Suprapubic skin (tissue), 4 donors: ENCODE data around the gene SPTB. TPM values are rescaled to one million over a fixed set of nuclear protein-coding genes. Genes with fewer than 3 reads are reported as not detected.

Experiments used
- DNase-seq, 2 donors: peaks; one replicate each; pipeline ENCODE4 v3.0.0-alpha.2; 2019; ENCODE audit warnings: low spot score in 2 of 2
- H3K27ac ChIP-seq: fragments of 200-600 bp; sonication (generic); one replicate; pipeline ENCODE4 v1.5.1; 2019
- H3K27me3 ChIP-seq: fragments of 200-600 bp; sonication (generic); one replicate; pipeline ENCODE4 v1.5.1; 2019
- H3K36me3 ChIP-seq: fragments of 200-600 bp; sonication (generic); one replicate; pipeline ENCODE4 v1.5.1; 2019
- H3K4me1 ChIP-seq: fragments of 200-600 bp; sonication (generic); one replicate; pipeline ENCODE4 v1.5.1; 2019
- H3K4me3 ChIP-seq: fragments of 200-600 bp; sonication (generic); one replicate; pipeline ENCODE4 v1.5.1; 2019; ENCODE audit warnings: mild to moderate bottlenecking
- H3K9me3 ChIP-seq: fragments of 200-600 bp; sonication (generic); one replicate; pipeline ENCODE4 v1.5.1; 2019
- CTCF ChIP-seq, 2 donors: fragments of 200-600 bp in 1 of 2; fragments of 450-650 bp in 1 of 2; sonication (generic) in 1 of 2; IDR thresholded peaks; one replicate each; pipeline ENCODE4 v1.5.1; 2016 to 2019; ENCODE audit warnings: antibody characterized with exemption in 2 of 2, mild to moderate bottlenecking in 1 of 2, moderate library complexity in 1 of 2
- EP300 ChIP-seq: sonication (generic); formaldehyde crosslinking; IDR thresholded peaks from one replicate; pipeline ENCODE4 v1.6.1; 2017; ENCODE audit warnings: antibody characterized with exemption
- POLR2A ChIP-seq, 2 donors: fragments of 450-650 bp; IDR thresholded peaks; one replicate each; pipeline ENCODE4 v1.6.1; 2017; ENCODE audit warnings: antibody characterized with exemption in 2 of 2, mild to moderate bottlenecking in 2 of 2, moderate library complexity in 2 of 2
- POLR2AphosphoS5 ChIP-seq, 3 donors: sonication (generic); formaldehyde crosslinking; IDR thresholded peaks; one replicate each; pipeline ENCODE4 v1.6.1; 2017; ENCODE audit warnings: antibody characterized with exemption in 3 of 3
- WGBS: methylation state at CpG from one replicate; pipeline ENCODE4 v1.1.5; 2018; 5-methylcytosine and 5-hydroxymethylcytosine counted together
- total RNA-seq, 4 donors: library from RNA; depleted of rRNA; stranded (reverse); fragments of >200 nt; gene quantifications; one replicate each; pipeline ENCODE4 v1.1.0, GENCODE V29; 2016

SPTB gene
- total RNA-seq, 4 donors from 2014 or later: 0.44 to 2.4 (median 0.54) TPM

GRCh38 chr14:64715146-64715627 lies 164.5 kb downstream of the SPTB start:
- Histone ChIP-seq H3K4me1 (peaks cover 70% of the 10 kb centered on the region), H3K27me3 (no peaks in the 10 kb centered on the region), H3K4me3 (peak overlapping the region; percentile 33), H3K9me3 (no peaks in the 10 kb centered on the region), H3K27ac (peak overlapping the region; percentile 78), H3K36me3 (no peaks in the 10 kb centered on the region)
- 52% methylated on average over 4 of the region's 4 CpGs for WGBS
- peak in 1 of 2 donors; percentile 29 for DNase-seq
- no peak for TF ChIP-seq CTCF (IDR thresholded peaks at IDR 0.05)
- TF ChIP-seq POLR2AphosphoS5 (IDR thresholded peaks at IDR 0.05): no peak
- TF ChIP-seq POLR2A (IDR thresholded peaks at IDR 0.05): no peak
- TF ChIP-seq EP300: no peak

- H3K4me3 ChIP-seq: no peak overlapping the region
- peak; percentile 15 to 41 for DNase-seq
- peaks cover 70% of the 10 kb centered on the region for H3K4me1 ChIP-seq
- no peaks in the 10 kb centered on the region for H3K9me3 ChIP-seq
- TF ChIP-seq EP300 (no peak), CTCF (IDR thresholded peaks at IDR 0.05) (no peak), POLR2A (IDR thresholded peaks at IDR 0.05) (no peak), POLR2AphosphoS5 (IDR thresholded peaks at IDR 0.05) (no peak)
- peak overlapping the region; percentile 78 for H3K27ac ChIP-seq
- 87% methylated on average over 5 of the region's 5 CpGs for WGBS
- no peaks in the 10 kb centered on the region for H3K36me3 ChIP-seq
- no peaks in the 10 kb centered on the region for H3K27me3 ChIP-seq
Observed at GRCh38 chr14:64714432-64715025, 165.2 kb downstream of the SPTB start.

- no peak overlapping the region for H3K27ac ChIP-seq
Observed at GRCh38 chr14:64713677-64714076, 166.0 kb downstream of the SPTB start.

DNA sequence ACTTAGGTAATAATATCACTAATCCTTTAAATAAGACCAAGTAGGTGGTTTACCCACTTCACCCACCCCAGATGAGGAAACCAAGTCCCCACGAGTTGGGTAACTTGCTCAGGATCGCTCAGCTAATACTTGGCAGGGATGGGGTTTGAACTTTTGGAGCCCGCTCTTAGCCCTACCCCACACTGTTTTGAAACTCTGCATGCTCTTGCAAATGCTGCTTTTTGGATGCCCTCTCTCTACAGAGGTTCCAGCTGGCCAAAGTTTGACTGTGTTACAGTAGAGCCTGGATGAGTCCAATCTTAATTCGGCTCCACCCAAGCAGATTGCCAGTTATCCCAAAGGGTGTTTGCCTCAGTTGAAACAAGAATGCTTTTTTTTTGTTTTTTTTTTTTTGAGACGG lies 168.7 kb downstream of the SPTB start:
- WGBS: 36% methylated on average over 5 of the region's 5 CpGs
- Histone ChIP-seq H3K4me3 (no peak overlapping the region), H3K27ac (peak overlapping the region; percentile 31), H3K4me1 (peaks cover 72% of the 10 kb centered on the region), H3K36me3 (no peaks in the 10 kb centered on the region), H3K9me3 (no peaks in the 10 kb centered on the region), H3K27me3 (no peaks in the 10 kb centered on the region)
- TF ChIP-seq EP300 (no peak), POLR2A (IDR thresholded peaks at IDR 0.05) (no peak), POLR2AphosphoS5 (IDR thresholded peaks at IDR 0.05) (no peak), CTCF (IDR thresholded peaks at IDR 0.05) (no peak)
- peak in 1 of 2 donors; percentile 71 for DNase-seq

More at GRCh38 chr14:64713677-64714076, 166.0 kb downstream of the SPTB start:
- Histone ChIP-seq H3K27me3 (no peaks in the 10 kb centered on the region), H3K4me3 (no peak overlapping the region), H3K36me3 (no peaks in the 10 kb centered on the region), H3K4me1 (peaks cover 72% of the 10 kb centered on the region), H3K9me3 (no peaks in the 10 kb centered on the region)
- TF ChIP-seq CTCF (IDR thresholded peaks at IDR 0.05): no peak
- TF ChIP-seq POLR2AphosphoS5 (IDR thresholded peaks at IDR 0.05): no peak
- TF ChIP-seq EP300: no peak
- no peak for TF ChIP-seq POLR2A (IDR thresholded peaks at IDR 0.05)
- DNase-seq: no peak

GRCh38 chr14:64709126-64709525 lies 170.6 kb downstream of the SPTB start:
- no peaks in the 10 kb centered on the region for H3K36me3 ChIP-seq
- H3K4me3 ChIP-seq: no peak overlapping the region
- TF ChIP-seq CTCF (IDR thresholded peaks at IDR 0.05): no peak
- TF ChIP-seq POLR2AphosphoS5 (IDR thresholded peaks at IDR 0.05): no peak
- TF ChIP-seq EP300: no peak
- TF ChIP-seq POLR2A (IDR thresholded peaks at IDR 0.05): no peak
- H3K27ac ChIP-seq: peak overlapping the region; percentile 93
- no peaks in the 10 kb centered on the region for H3K27me3 ChIP-seq
- peak in 1 of 2 donors; percentile 38 for DNase-seq
- no peaks in the 10 kb centered on the region for H3K9me3 ChIP-seq
- WGBS: 83% methylated on average over 5 of the region's 5 CpGs
- peaks cover 70% of the 10 kb centered on the region for H3K4me1 ChIP-seq
